Large intestine (tissue), 3 donors: ENCODE measurements around the gene C7. TPM values are rescaled to one million over a fixed set of nuclear protein-coding genes. Genes with fewer than 3 reads are reported as not detected.

ENCODE experiments used
- DNase-seq, 2 donors: peaks; one replicate each; pipeline versions ENCODE4 v3.0.0 to v3.0.0-alpha.2; 2013
- H3K27ac ChIP-seq: one replicate; pipeline ENCODE4 v1.5.1; 2013; ENCODE audit warnings: low read length
- H3K27me3 ChIP-seq: 2 replicates; pipeline ENCODE4 v1.6.1; 2013; ENCODE audit warnings: low read length; ENCODE audit not compliant: control insufficient read depth, insufficient read depth
- H3K36me3 ChIP-seq: 2 replicates; pipeline ENCODE4 v1.6.1; 2013; ENCODE audit warnings: low read length; ENCODE audit not compliant: control insufficient read depth, insufficient read depth
- H3K4me1 ChIP-seq: one replicate; pipeline ENCODE4 v1.6.1; 2013; ENCODE audit warnings: low read length; ENCODE audit not compliant: control insufficient read depth, insufficient read depth
- H3K4me3 ChIP-seq: one replicate; pipeline ENCODE4 v1.5.1; 2013; ENCODE audit warnings: low read length
- H3K9me3 ChIP-seq: one replicate; pipeline ENCODE4 v1.6.1; 2013; ENCODE audit warnings: mild to moderate bottlenecking, low read depth, low read length, moderate library complexity; ENCODE audit not compliant: control insufficient read depth
- WGBS: methylation state at CpG from one replicate; pipeline ENCODE4 v1.1.5; 2013; ENCODE audit warnings: low lambda C conversion rate; ENCODE audit not compliant: insufficient coverage; 5-methylcytosine and 5-hydroxymethylcytosine counted together
- polyA plus RNA-seq: library from polyadenylated mRNA; unstranded; fragments of 120-200 nt; gene quantifications from one replicate; pipeline ENCODE4 v1.2.1, GENCODE V29; 2013

C7 gene
- polyA plus RNA-seq, 1 donor, result 53.9 TPM

DNA sequence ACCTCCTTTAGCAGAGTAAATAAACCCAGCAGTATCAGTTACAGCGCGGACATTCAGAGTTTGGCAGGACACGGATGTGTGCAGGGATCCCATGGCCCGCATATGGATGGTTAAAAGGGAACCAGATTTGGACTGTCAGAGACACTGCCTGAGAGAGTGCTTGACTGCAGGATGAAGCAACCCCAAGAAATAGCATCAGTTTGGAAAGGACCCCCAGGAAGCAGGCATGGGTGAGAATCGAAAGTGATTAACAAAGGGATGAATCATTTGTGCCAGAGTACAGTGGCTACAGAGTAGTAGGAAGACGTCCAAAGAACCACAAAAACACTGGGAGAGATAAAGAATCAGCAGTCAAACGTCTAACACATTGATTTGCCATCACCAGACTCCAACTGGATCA lies 5.5 kb downstream of the C7 start:
- Histone ChIP-seq H3K36me3 (no peaks in the 10 kb centered on the region), H3K9me3 (no peaks in the 10 kb centered on the region), H3K4me3 (no peak overlapping the region), H3K27ac (no peak overlapping the region), H3K27me3 (no peaks in the 10 kb centered on the region), H3K4me1 (no peaks in the 10 kb centered on the region)
- 100% methylated on average over 1 of the region's 7 CpGs for WGBS
- no peak for DNase-seq

DNA sequence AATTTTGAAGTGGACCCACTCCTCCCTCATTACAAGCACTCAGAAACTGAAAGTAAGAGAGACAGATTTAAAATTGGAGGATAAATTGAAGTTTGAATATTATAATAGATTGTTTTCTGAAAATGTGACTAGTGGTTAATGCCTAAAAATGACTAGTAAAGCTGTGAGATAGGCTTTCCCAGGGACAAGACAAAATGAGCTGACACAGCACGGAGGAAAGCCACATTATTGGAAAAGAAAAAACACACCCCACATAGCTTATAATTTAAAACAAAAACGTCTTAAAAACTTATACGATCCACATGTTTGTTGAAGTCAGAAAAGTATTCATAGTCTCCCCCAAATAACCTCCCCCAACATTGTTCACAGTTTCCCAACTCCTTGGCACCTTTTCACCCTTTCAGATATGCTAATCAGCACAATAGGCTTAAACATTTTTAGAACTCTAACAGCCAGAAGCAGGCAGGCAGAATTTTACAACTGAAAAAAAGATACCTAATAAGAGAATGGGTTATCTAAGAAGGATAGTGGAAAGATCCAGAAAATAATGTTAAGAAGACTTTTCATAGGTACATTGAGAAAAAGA lies 6.1 kb downstream of the C7 start:
- Histone ChIP-seq H3K36me3 (no peaks in the 10 kb centered on the region), H3K9me3 (no peaks in the 10 kb centered on the region), H3K4me1 (no peaks in the 10 kb centered on the region), H3K27me3 (no peaks in the 10 kb centered on the region), H3K4me3 (no peak overlapping the region), H3K27ac (no peak overlapping the region)
- no peak for DNase-seq
- no CpG with 5 or more reads among the region's 3 CpGs for WGBS

DNA sequence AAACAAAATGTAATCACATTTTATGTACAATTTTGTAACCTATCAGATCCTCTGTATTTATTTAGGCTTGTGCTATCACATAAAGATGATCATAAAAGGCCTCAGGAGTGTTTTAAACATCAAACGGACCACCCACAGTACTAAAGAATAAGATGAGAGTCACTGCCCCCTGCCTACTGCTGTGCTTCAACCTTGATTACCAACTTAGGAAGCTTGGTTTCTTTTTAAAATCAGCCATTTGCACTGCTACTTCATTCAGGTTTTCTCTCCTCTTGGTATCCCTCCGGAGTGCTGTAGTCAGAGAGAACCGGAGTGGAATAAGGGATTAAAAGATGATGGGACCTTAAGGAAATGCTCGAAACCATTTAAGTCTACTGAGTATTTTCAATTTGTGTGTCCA lies 6.9 kb downstream of the C7 start:
- WGBS, result no CpG with 5 or more reads among the region's 4 CpGs
- no peak overlapping the region for H3K27ac ChIP-seq
- H3K27me3 ChIP-seq, result no peaks in the 10 kb centered on the region
- H3K36me3 ChIP-seq, result no peaks in the 10 kb centered on the region
- H3K4me3 ChIP-seq, result no peak overlapping the region
- H3K9me3 ChIP-seq, result no peaks in the 10 kb centered on the region
- no peaks in the 10 kb centered on the region for H3K4me1 ChIP-seq
- no peak for DNase-seq

DNA sequence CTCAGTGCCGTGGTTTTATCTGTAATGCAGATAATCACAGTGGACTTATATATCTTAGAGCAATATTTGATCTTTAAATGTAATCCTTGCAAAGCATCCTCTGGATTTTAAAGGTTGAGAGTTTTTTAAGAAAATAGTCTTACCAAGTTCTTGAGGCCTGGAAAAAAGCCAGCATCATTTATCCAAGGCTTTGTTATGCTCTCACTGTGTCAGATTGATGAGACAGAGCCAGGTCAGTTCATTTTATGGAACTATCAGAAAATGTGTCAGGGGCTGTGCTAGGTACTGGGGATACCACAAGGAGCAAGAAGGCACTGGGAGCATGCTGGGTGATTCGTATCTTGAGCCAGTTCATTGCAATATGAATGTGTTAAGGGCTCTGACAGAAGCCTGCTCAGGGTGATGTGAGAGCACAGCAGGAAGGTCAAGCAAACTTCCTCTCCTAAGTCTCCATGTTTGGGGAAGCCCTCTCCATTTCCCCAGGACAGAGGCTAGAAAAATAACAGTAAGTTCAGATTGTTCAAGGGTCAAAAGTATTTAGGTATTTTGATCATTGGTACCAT lies 19.7 kb downstream of the C7 start:
- no peaks in the 10 kb centered on the region for H3K27me3 ChIP-seq
- H3K4me1 ChIP-seq, result no peaks in the 10 kb centered on the region
- peaks cover 8% of the 10 kb centered on the region for H3K9me3 ChIP-seq
- no peak overlapping the region for H3K27ac ChIP-seq
- H3K4me3 ChIP-seq, result no peak overlapping the region
- DNase-seq, result no peak
- H3K36me3 ChIP-seq, result no peaks in the 10 kb centered on the region
- no CpG with 5 or more reads among the region's 2 CpGs for WGBS

DNA sequence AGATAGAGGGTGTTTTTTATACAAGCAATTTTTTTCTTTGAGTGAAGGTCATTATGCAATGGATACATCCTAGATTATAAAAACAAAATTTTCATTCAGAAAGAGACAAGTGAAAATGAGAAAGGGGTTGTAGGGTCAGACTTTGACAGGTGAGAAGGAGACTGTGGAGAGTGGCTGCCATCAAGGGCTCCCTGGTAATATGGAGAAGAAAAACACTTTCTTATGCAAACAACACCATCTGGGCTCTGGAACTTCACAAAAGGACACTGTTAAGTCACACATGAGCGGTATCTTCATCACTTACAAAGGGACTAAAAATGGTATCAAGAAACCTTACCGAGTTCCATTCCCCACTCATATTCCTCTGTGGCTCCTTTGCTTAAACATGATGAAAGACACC lies 23.5 kb downstream of the C7 start:
- no CpG with 5 or more reads among the region's 2 CpGs for WGBS
- H3K27ac ChIP-seq, result no peak overlapping the region
- H3K9me3 ChIP-seq, result no peaks in the 10 kb centered on the region
- no peak for DNase-seq
- H3K4me3 ChIP-seq, result no peak overlapping the region
- no peaks in the 10 kb centered on the region for H3K4me1 ChIP-seq
- no peaks in the 10 kb centered on the region for H3K36me3 ChIP-seq
- H3K27me3 ChIP-seq, result no peaks in the 10 kb centered on the region

DNA sequence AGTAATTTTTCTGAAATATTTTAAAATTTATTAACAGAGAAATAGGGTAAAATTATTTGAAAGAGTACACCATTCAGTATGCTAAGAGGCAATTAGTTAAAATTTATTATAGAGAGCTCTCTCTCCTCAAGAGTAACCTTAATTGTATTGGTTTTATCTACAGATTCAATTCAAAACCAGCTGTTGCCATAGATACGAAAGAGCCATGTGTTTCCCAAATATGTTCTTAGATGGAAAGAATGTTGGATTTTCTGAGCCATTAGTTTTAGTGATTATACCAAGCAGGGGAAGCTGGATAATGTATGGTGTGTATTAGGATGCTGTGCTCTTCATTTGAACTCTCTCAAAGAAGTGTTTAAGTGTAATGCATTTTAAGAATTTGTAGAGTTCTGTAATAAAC lies 27.8 kb downstream of the C7 start:
- no peaks in the 10 kb centered on the region for H3K4me1 ChIP-seq
- no peaks in the 10 kb centered on the region for H3K27me3 ChIP-seq
- no peak overlapping the region for H3K4me3 ChIP-seq
- H3K9me3 ChIP-seq, result no peaks in the 10 kb centered on the region
- no peaks in the 10 kb centered on the region for H3K36me3 ChIP-seq
- no CpG with 5 or more reads among the region's 1 CpG for WGBS
- DNase-seq, result peak in 1 of 2 donors; percentile 1
- H3K27ac ChIP-seq, result no peak overlapping the region

DNA sequence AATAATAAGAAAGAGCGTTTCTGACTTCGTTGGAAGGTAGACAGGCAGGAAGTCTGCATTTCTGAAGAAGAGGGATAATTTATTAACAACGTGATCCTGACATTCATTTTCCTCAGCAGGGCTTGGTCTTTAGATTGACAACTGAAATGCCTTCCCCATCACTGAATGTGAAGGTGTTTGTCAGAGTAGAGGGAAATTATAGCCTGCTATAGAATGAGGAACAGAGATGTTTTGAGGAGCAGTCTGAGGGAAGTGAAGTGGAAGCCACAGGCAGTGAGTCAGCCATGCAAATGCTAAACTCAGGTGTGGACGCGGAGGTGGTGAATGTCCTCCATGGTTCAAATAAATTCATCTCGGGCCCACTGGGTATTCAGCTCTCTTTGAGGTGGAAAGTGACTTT lies 30.5 kb downstream of the C7 start:
- Histone ChIP-seq H3K27me3 (no peaks in the 10 kb centered on the region), H3K9me3 (no peaks in the 10 kb centered on the region), H3K27ac (no peak overlapping the region), H3K36me3 (no peaks in the 10 kb centered on the region), H3K4me1 (no peaks in the 10 kb centered on the region), H3K4me3 (no peak overlapping the region)
- 100% methylated on average over 2 of the region's 6 CpGs for WGBS
- DNase-seq, result no peak

DNA sequence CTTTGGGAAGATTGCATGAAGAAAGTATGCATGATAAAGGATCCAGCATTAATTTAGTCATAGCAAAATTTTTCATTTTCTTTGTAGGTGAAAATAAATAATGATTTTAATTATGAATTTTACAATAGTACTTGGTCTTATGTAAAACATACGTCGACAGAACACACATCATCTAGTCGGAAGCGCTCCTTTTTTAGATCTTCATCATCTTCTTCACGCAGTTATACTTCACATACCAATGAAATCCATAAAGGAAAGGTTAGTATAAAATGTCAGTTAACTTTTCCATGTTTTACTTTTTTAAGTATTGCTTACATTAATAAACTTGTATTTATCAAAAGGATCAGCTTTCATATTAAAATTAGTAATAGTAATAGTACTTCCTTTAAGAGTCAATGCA lies 35.8 kb downstream of the C7 start:
- Histone ChIP-seq H3K27ac (no peak overlapping the region), H3K4me3 (no peak overlapping the region), H3K27me3 (no peaks in the 10 kb centered on the region), H3K36me3 (no peaks in the 10 kb centered on the region), H3K9me3 (no peaks in the 10 kb centered on the region), H3K4me1 (no peaks in the 10 kb centered on the region)
- 100% methylated on average over 4 of the region's 5 CpGs for WGBS
- DNase-seq, result no peak

DNA sequence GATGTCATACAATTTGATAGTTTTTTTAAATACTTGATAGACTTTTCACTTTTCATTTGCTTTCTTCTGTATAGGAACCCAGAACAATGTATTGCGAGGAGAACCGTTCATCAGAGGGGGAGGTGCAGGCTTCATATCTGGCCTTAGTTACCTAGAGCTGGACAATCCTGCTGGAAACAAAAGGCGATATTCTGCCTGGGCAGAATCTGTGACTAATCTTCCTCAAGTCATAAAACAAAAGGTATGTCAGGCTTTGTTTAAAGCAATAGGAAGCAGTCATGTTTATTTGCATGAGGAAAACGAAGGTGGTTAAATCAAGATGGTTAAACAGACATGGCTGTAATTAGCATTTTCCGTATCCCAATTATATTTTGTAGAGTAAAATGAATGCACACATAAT lies 46.0 kb downstream of the C7 start:
- no peak for DNase-seq

DNA sequence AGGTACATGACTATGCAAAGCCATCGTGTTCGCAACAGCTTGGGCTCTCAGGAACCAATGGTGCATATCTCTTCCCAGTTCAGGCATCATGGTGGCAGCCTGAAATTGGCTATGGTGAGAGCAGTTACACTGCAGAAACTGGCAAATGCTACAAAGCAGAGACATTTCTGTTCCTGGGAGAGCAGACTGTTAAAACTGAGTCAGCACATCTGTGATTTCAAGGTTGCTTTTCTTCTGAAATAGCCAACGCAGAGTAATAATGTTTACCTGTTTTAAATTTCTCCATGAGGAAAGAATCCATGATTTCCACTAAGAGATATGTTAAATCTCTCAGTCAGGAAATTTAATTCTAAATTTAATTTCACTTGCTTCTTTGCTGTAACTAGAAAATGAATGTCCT lies 47.8 kb downstream of the C7 start:
- H3K27ac ChIP-seq, result no peak overlapping the region
- WGBS, result 83% methylated on average over 1 of the region's 3 CpGs
- no peak for DNase-seq

More for the DNA sequence above, 46.0 kb downstream of the C7 start:
- 60% methylated on average over 3 of the region's 5 CpGs for WGBS
- Histone ChIP-seq H3K4me3 (no peak overlapping the region), H3K27me3 (no peaks in the 10 kb centered on the region), H3K36me3 (peaks cover 8% of the 10 kb centered on the region), H3K4me1 (no peaks in the 10 kb centered on the region), H3K27ac (no peak overlapping the region), H3K9me3 (peaks cover 3% of the 10 kb centered on the region)

DNA sequence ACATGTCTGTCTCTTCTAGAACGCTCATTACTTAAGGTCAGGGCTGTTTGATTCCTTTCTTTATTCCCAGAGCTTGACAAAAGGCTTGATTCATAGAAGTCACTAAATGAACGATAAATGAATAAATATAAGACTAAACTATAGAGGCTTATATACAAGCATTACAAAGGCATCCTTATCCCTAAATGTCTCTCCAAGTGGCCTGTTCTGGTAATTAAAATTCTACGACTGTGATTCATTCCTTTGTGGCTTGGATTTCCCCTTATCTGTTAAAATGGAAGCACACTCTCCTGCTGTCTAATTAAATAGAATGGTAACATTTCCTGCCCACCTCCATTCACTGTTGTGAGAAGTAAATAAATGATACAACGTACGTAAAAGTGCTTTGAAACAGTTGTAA lies 49.5 kb downstream of the C7 start:
- DNase-seq, result no peak
- Histone ChIP-seq H3K36me3 (peaks cover 8% of the 10 kb centered on the region), H3K9me3 (peaks cover 3% of the 10 kb centered on the region), H3K27ac (no peak overlapping the region), H3K27me3 (no peaks in the 10 kb centered on the region), H3K4me3 (no peak overlapping the region), H3K4me1 (no peaks in the 10 kb centered on the region)
- WGBS, result 71% methylated on average over 1 of the region's 5 CpGs

More for the DNA sequence above, 47.8 kb downstream of the C7 start:
- Histone ChIP-seq H3K4me3 (no peak overlapping the region), H3K36me3 (peaks cover 8% of the 10 kb centered on the region), H3K4me1 (no peaks in the 10 kb centered on the region), H3K27me3 (no peaks in the 10 kb centered on the region), H3K9me3 (peaks cover 3% of the 10 kb centered on the region)
